K562 (cell line): ENCODE results near the gene TCF4. TPM values are rescaled to one million over a fixed set of nuclear protein-coding genes. Genes with fewer than 3 reads are reported as not detected.

Source experiments
- ATAC-seq: fragments of 200-7000 bp; cut with Tn5 transposase; 3 replicates; pipeline ENCODE4 v1.9.1; 2020; ENCODE audit warnings: moderate library complexity
- BruUV-seq: library from RNA; stranded (reverse); fragments of 400-500 nt; replicated peaks from 2 replicates; lab custom pipeline; 2021; lab: Mats Ljungman, UMichigan
- CTCF ChIA-PET: fragments of 300-600 bp; formaldehyde crosslinking; extraction: SDS; loops from one replicate; lab custom pipeline; 2021; ENCODE audit warnings: low intra/inter-chr PET ratio; lab: Yijun Ruan, JAX
- POLR2A ChIA-PET: fragments of 300-600, 350-650 bp; sonication (Branson Sonifier 250); formaldehyde crosslinking; extraction: SDS; loops from one replicate; lab custom pipeline; 2021; ENCODE audit warnings: antibody characterized with exemption, inconsistent platforms; lab: Yijun Ruan, JAX
- DNase-seq, 4 experiments: peaks; one replicate each; pipeline versions ENCODE4 v3.0.0 to v3.0.0-alpha.2; 2011 to 2018; ENCODE audit warnings: low spot score in 3 of 4, mixed read lengths in 3 of 4; ENCODE audit errors: extremely low read depth in 1 of 4
- FAIRE-seq: peaks from 2 replicates; lab custom pipeline; 2011; peaks lifted over from hg19 to GRCh38; lab: Jason Lieb, UNC
- H2AFZ ChIP-seq: 2 replicates; pipeline ENCODE4 v1.6.0; 2011; ENCODE audit warnings: low read depth, low read length, control low read depth, inconsistent platforms
- H3K27ac ChIP-seq: fragments of 200-600 bp; 3 replicates; pipeline ENCODE4 v1.8.0; 2011; ENCODE audit warnings: low read depth, mild to moderate bottlenecking, control low read depth, inconsistent platforms, low read length, moderate library complexity, mixed read lengths; ENCODE audit errors: extremely low read depth
- H3K27me3 ChIP-seq, 2 experiments: fragments of 300-600 bp in 1 of 2; 2 replicates in 1 of 2; 3 replicates in 1 of 2; pipeline versions ENCODE4 v1.6.0 to v1.8.0; 2011; ENCODE audit warnings: inconsistent platforms in 2 of 2, low read length in 2 of 2, mild to moderate bottlenecking in 1 of 2, mixed read lengths in 1 of 2, moderate library complexity in 1 of 2; ENCODE audit not compliant: control insufficient read depth in 2 of 2, insufficient read depth in 2 of 2
- H3K36me3 ChIP-seq: fragments of 300-600 bp; 3 replicates; pipeline ENCODE4 v1.8.0; 2011; ENCODE audit warnings: mild to moderate bottlenecking, low read length, inconsistent platforms; ENCODE audit not compliant: control insufficient read depth, insufficient read depth
- H3K4me1 ChIP-seq, 2 experiments: fragments of 200-600 bp in 1 of 2; replicated peaks in 1 of 2; 2 replicates in 1 of 2; 3 replicates in 1 of 2; pipeline versions ENCODE4 v1.5.1 to v1.8.0; 2011; ENCODE audit warnings: inconsistent platforms in 2 of 2, low read length in 2 of 2, mild to moderate bottlenecking in 1 of 2, mixed read lengths in 1 of 2, moderate library complexity in 1 of 2; ENCODE audit not compliant: control insufficient read depth in 2 of 2, insufficient read depth in 2 of 2
- H3K4me2 ChIP-seq: 2 replicates; pipeline ENCODE4 v1.6.1; 2011; ENCODE audit warnings: low read length, control low read depth, inconsistent platforms, mixed read lengths; ENCODE audit not compliant: insufficient read depth
- H3K4me3 ChIP-seq: fragments of 200-600 bp; sonication (generic), shearing (Covaris generic); 2 replicates; pipeline ENCODE4 v1.5.1; 2016; ENCODE audit warnings: control low read depth, inconsistent platforms
- H3K79me2 ChIP-seq: fragments of 200-600 bp; 3 replicates; pipeline ENCODE4 v1.8.0; 2011; ENCODE audit warnings: low read length, inconsistent platforms; ENCODE audit not compliant: control insufficient read depth, insufficient read depth
- H3K9ac ChIP-seq, 2 experiments: 2 replicates each; pipeline versions ENCODE4 v1.6.0 to v1.6.1; 2011; ENCODE audit warnings: low read depth in 2 of 2, low read length in 2 of 2, control low read depth in 1 of 2, inconsistent platforms in 1 of 2, mild to moderate bottlenecking in 1 of 2, mixed read lengths in 1 of 2; ENCODE audit not compliant: insufficient read depth in 1 of 2
- H3K9me1 ChIP-seq: one replicate; pipeline ENCODE4 v1.6.0; 2011; ENCODE audit warnings: inconsistent platforms, mild to moderate bottlenecking, low read length, moderate library complexity; ENCODE audit not compliant: control insufficient read depth, insufficient read depth
- H3K9me3 ChIP-seq: replicated peaks from 2 replicates; pipeline ENCODE4 v1.5.1; 2011; ENCODE audit warnings: low read depth, low read length, inconsistent platforms; ENCODE audit not compliant: control insufficient read depth, insufficient read depth
- H4K20me1 ChIP-seq: replicated peaks from 2 replicates; pipeline ENCODE4 v1.6.1; 2011; ENCODE audit warnings: low read length, inconsistent platforms, mixed read lengths; ENCODE audit not compliant: control insufficient read depth, insufficient read depth
- ARID1B ChIP-seq: fragments of 450-650 bp; IDR thresholded peaks from 2 replicates; pipeline ENCODE4 v1.6.1; 2016; ENCODE audit warnings: antibody characterized with exemption, mild to moderate bottlenecking, inconsistent platforms
- ARID3A ChIP-seq: IDR thresholded peaks from 2 replicates; pipeline ENCODE4 v1.6.1; 2012; ENCODE audit warnings: low read depth, low read length, improper control_type of control experiment, borderline replicate concordance
- ARID3B ChIP-seq: fragments of 250-450 bp; sonication (Bioruptor Pico); IDR thresholded peaks from 2 replicates; pipeline ENCODE4 v1.4.0; 2020; ENCODE audit warnings: borderline replicate concordance
- DPF2 ChIP-seq: fragments of 450-650 bp; IDR thresholded peaks from 2 replicates; pipeline ENCODE4 v1.6.1; 2016
- FOSL1 ChIP-seq: fragments of 200-800 bp; sonication (Bioruptor generic); conservative IDR thresholded peaks from 2 replicates; pipeline ENCODE4 v1.6.1; 2016; ENCODE audit warnings: missing genetic modification characterization, missing compliant biosample characterization
- JUND ChIP-seq, 2 experiments: IDR thresholded peaks; 2 replicates in 1 of 2; 3 replicates in 1 of 2; pipeline ENCODE4 v1.6.1; 2011; ENCODE audit warnings: borderline replicate concordance in 2 of 2, low read depth in 2 of 2, low read length in 2 of 2, improper control_type of control experiment in 1 of 2, missing biosample characterization in 1 of 2, missing genetic modification characterization in 1 of 2, missing genetic modification reagents in 1 of 2
- SMARCA4 ChIP-seq: fragments of 450-650 bp; IDR thresholded peaks from 2 replicates; pipeline ENCODE4 v1.6.1; 2016
- ZFP36 ChIP-seq: fragments of 150-350 bp; IDR thresholded peaks from 2 replicates; pipeline ENCODE4 v1.6.1; 2018; ENCODE audit warnings: low read length, low read depth; ENCODE audit not compliant: partially characterized antibody
- ZSCAN32 ChIP-seq: fragments of 450-650 bp; formaldehyde crosslinking; IDR thresholded peaks from 2 replicates; pipeline ENCODE4 v1.4.0; 2020; ENCODE audit warnings: mild to moderate bottlenecking, moderate library complexity
- WGBS: fragments of 100-300 bp; shearing (Covaris generic); methylation state at CpG from one replicate; pipeline ENCODE4 v1.1.6; 2016; ENCODE audit warnings: low coverage, mixed read lengths; ENCODE audit not compliant: insufficient coverage; ENCODE audit errors: missing lambda C conversion rate; 5-methylcytosine and 5-hydroxymethylcytosine counted together
- in situ Hi-C: fragments of 300-500 bp; cut with MboI; formaldehyde crosslinking; loops from 4 replicates; pipeline ENCODE4 v1.15.0; 2018; ENCODE audit warnings: inconsistent platforms, mixed read lengths
- intact Hi-C: fragments of 100-400 bp; cut with micrococcal nuclease; formaldehyde crosslinking; loops from 2 replicates; pipeline ENCODE4 v1.14.2; 2022
- polyA plus RNA-seq, 8 experiments: library from polyadenylated mRNA; depleted of rRNA in 4 of 8; stranded (reverse) in 5 of 8; unstranded in 3 of 8; fragments of >200 nt; fragmentation: Nextera tagmentation in 2 of 8; fragmentation: Illumina TruSeq in 1 of 8; extraction: Ambion mirVana in 2 of 8; extraction: Trizol in 1 of 8; gene quantifications; 2 replicates each; pipeline versions ENCODE4 v1.2.1 to v1.2.3, GENCODE V29; 2011 to 2014; ENCODE audit warnings: inconsistent platforms in 1 of 8, missing spikeins in 1 of 8
- total RNA-seq, 7 experiments: library from RNA; depleted of rRNA in 6 of 7; stranded (reverse); fragments of >200 nt in 6 of 7; fragmentation: Illumina TruSeq in 2 of 7; extraction: Trizol in 2 of 7; gene quantifications; 2 replicates each; pipeline versions ENCODE4 v1.2.1 to v1.2.3, GENCODE V29; 2011 to 2021; ENCODE audit warnings: low replicate concordance in 1 of 7

Gene TCF4
- total and polyA plus RNA-seq, 9 of the 15 experiments (the other 6 are each of a cell fraction or from before 2014, with no cell fraction given), result 4.8 to 24.7 (median 15.2) TPM

GRCh38 chr18:55250768-55251173, 337.2 kb downstream of the TCF4 start:
- 27% methylated on average over 4 of the region's 4 CpGs for WGBS
- intact Hi-C loops, result no loop called here
- H3K4me1 ChIP-seq, result peaks cover 4 to 14% of the 10 kb centered on the region in 2 experiments; a peak in 3 of 5 replicates

More at GRCh38 chr18:55250768-55251173, 337.2 kb downstream of the TCF4 start:
- H4K20me1 ChIP-seq, result no peaks in the 10 kb centered on the region
- H3K27me3 ChIP-seq, result no peaks in the 10 kb centered on the region
- H3K79me2 ChIP-seq, result no peaks in the 10 kb centered on the region
- DNase-seq (peak in 2 of 4 experiments; percentile 3 to 14), ATAC-seq (no peak; the same call in 2 of the 3 replicates), FAIRE-seq (no peak)
- no peaks in the 10 kb centered on the region for H3K9me3 ChIP-seq
- H3K27ac ChIP-seq, result no peak overlapping the region
- CTCF ChIA-PET, result no interaction called here
- BruUV-seq, result no TSS peak
- in situ Hi-C loops, result no loop called here
- H3K9me1 ChIP-seq, result no peaks in the 10 kb centered on the region
- H3K36me3 ChIP-seq, result 0 out of 3 replicates have a peak, but pooled peaks cover 4% of the 10 kb centered on the region
- no peak overlapping the region for H2AFZ ChIP-seq
- H3K9ac ChIP-seq, result no peak overlapping the region
- H3K4me3 ChIP-seq, result no peak overlapping the region
- H3K4me2 ChIP-seq, result no peak overlapping the region
- POLR2A ChIA-PET, result interaction anchor here (0.8 to 1.6 kb wide), 2 partner anchors 8 to 11 kb away, joined by 4 to 7 read pairs; no protein-coding TSS in a partner anchor
- TF ChIP-seq ZSCAN32 (CRISPR knock-in tag) (no peak), ARID1B (peak; percentile 46), SMARCA4 (0 out of 2 replicates have a peak, but pooled peaks have one; percentile 24), DPF2 (peak; percentile 29; the same call in 1 of the 2 replicates), JUND (IDR thresholded peaks at IDR 0.05; ENCODE audit: borderline replicate concordance, low read depth, low read length) (0 out of 2 replicates have a peak, but pooled peaks have one; percentile 20), JUND (tag; IDR thresholded peaks at IDR 0.05; ENCODE audit: borderline replicate concordance, low read depth, low read length) (no peak), FOSL1 (tag) (peak; percentile 71), ARID3B (CRISPR knock-in tag) (no peak), ZFP36 (peak; percentile 89), ARID3A (no peak)
- TF ChIP-seq, all 486 proteins: peak for 6
